ENCODE results near the gene GPR161. TPM values are rescaled to one million over a fixed set of nuclear protein-coding genes. Genes with fewer than 3 reads are reported as not detected.

Gene GPR161
- total RNA-seq, 1 donor from 2014 or later = 11.4 TPM

DNA sequence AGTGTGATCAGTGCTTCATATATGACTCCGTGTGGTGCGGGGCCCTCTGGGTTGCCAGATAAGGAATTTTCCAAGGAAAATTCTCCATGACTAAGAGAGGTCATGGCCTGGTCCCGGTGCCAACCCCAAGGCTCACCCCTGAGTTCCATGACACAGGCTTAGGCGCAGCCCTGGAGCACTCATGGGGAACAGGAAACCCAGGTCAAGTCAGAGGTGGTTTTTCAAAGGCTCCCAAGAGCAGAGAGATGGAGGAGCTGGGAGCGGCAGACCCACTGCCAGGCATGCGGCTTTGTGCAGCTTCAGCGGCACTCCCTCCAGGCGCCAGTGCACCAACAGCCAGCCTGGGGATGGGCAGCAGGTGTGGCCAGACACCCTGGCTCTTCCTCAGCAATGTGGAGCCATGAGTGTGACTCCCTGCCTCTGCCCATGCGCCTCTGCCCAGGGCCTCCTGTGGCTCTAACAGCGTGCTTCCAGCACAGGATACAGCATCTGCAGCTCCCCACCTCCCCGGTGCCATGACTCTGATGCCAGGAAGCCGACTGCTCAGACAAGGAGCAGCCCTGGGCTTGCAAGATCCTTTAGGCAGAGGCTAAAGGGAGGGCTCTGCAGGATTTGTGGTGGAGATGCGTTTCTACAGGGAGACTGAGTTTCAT, 47.3 kb downstream of the GPR161 start:
- no peak for DNase-seq (ENCODE audit: low read depth)
- TF ChIP-seq, protein P1, sequence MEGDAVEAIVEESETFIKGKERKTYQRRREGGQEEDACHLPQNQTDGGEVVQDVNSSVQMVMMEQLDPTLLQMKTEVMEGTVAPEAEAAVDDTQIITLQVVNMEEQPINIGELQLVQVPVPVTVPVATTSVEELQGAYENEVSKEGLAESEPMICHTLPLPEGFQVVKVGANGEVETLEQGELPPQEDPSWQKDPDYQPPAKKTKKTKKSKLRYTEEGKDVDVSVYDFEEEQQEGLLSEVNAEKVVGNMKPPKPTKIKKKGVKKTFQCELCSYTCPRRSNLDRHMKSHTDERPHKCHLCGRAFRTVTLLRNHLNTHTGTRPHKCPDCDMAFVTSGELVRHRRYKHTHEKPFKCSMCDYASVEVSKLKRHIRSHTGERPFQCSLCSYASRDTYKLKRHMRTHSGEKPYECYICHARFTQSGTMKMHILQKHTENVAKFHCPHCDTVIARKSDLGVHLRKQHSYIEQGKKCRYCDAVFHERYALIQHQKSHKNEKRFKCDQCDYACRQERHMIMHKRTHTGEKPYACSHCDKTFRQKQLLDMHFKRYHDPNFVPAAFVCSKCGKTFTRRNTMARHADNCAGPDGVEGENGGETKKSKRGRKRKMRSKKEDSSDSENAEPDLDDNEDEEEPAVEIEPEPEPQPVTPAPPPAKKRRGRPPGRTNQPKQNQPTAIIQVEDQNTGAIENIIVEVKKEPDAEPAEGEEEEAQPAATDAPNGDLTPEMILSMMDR (conservative IDR thresholded peaks at IDR 0.05; ENCODE audit: low read depth, low read length) = no peak

DNA sequence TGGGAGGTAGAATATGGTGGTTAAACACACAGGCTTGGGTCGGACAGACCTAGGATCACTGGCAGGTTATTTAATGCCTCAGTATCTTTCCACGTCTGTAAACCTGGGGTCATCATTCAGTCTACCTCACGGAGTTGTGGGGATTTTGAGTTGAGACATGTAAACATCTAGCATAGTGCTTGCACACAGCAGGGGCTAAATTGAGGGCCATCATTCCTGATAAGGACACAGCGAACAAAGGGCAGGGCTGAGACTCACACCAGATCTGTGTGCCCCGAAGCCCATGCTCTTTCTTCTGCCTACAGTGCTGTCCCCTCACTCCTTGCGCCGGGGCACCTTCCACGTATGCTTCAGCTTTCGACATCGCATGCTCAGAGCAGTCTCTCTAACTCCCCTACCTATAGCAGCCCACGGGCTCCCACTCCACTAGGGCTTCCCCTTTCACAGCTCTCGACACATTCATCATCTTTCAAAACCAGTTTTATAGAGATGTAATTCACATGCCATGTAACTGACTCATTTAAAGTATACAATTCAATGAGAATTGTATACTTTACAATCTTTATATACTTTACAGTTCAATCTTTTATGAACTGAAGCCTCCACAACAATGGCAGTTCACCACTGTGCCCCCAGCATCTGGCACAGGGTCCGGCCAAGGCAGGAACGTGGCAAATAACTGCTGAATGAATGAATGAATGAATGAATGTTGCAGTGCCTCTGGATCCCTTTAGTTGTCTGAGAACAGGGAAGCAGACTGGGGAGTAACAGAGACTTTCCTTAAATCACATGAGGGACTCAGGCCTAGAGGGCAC, 48.0 kb downstream of the GPR161 start:
- DNase-seq (ENCODE audit: low read depth) = no peak
- TF ChIP-seq, protein P1 (conservative IDR thresholded peaks at IDR 0.05; ENCODE audit: low read depth, low read length) = no peak
- H3K4me3 ChIP-seq (ENCODE audit: low read depth, low read length) = no peak overlapping the region

More for the DNA sequence above, 47.3 kb downstream of the GPR161 start:
- no peak overlapping the region for H3K4me3 ChIP-seq (ENCODE audit: low read depth, low read length)

DNA sequence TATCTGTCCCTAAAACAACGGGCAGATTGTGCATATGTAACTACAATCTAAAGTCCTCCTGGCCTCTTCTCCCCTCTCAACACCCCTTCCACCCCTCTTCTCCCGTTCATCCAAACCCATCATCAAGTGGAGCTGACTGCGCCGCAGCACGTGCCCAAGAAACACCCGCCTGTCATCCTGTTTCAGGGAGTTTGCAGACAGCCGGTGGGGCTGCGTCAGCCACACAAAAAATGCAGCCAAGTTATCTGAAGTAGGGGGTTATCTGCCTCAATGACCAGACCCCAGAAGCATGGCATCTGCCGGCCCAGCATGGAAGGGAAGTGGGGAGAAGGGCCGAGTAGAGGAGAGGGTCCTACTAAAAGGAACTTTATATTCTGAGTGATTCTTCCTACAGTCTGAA, 49.0 kb downstream of the GPR161 start:
- H3K4me3 ChIP-seq (ENCODE audit: low read depth, low read length) = no peak overlapping the region
- DNase-seq (ENCODE audit: low read depth) = no peak
- TF ChIP-seq, protein P1 (conservative IDR thresholded peaks at IDR 0.05; ENCODE audit: low read depth, low read length) = no peak

DNA sequence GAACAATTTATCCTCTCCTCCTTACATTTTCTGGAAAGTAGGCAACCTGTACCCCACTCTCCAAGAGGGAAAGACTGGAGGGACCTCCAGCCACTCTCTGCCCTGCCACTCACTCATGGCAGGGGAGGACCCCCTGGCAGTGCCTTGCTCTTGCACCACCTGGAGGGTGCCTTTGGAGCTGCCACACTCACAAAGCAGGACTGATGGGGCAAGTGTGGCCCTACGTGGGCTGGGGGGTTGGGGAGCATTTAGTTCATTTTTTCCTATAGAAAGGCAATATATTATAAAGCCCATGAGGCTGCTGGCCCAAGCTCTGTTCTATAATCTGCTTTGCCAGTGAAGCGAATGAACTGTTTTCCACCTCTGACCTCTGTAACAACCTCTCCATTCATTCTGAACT, 50.3 kb downstream of the GPR161 start:
- TF ChIP-seq, protein P1 (conservative IDR thresholded peaks at IDR 0.05; ENCODE audit: low read depth, low read length) = peak; percentile 8
- no peak overlapping the region for H3K4me3 ChIP-seq (ENCODE audit: low read depth, low read length)
- no peak for DNase-seq (ENCODE audit: low read depth)

DNA sequence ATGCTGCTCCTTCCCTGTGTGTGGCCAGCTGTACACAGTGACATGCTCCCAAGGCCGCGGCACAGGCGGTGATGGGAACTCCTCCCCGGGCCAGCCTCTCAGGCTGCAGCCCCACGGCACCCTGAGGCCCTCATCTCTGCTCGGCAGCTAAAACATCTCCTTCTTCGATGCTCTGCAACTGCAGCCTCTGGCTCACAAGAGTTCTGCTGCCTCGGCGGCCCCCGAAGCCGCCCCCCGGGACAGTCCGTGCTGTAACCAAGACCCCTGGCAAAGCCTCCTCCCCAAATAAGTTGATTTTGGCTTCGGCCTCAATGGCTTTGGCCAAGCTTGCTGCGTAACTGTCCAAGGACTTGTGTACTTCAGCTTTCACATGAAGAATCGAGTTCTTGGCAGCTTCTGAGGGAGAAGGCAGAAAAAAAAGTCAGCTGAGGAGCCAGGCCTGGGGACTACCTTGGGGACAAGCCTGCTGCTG, 51.3 kb downstream of the GPR161 start:
- DNase-seq (ENCODE audit: low read depth) = no peak
- TF ChIP-seq, protein P1 (conservative IDR thresholded peaks at IDR 0.05; ENCODE audit: low read depth, low read length) = no peak
- H3K4me3 ChIP-seq (ENCODE audit: low read depth, low read length) = no peak overlapping the region

DNA sequence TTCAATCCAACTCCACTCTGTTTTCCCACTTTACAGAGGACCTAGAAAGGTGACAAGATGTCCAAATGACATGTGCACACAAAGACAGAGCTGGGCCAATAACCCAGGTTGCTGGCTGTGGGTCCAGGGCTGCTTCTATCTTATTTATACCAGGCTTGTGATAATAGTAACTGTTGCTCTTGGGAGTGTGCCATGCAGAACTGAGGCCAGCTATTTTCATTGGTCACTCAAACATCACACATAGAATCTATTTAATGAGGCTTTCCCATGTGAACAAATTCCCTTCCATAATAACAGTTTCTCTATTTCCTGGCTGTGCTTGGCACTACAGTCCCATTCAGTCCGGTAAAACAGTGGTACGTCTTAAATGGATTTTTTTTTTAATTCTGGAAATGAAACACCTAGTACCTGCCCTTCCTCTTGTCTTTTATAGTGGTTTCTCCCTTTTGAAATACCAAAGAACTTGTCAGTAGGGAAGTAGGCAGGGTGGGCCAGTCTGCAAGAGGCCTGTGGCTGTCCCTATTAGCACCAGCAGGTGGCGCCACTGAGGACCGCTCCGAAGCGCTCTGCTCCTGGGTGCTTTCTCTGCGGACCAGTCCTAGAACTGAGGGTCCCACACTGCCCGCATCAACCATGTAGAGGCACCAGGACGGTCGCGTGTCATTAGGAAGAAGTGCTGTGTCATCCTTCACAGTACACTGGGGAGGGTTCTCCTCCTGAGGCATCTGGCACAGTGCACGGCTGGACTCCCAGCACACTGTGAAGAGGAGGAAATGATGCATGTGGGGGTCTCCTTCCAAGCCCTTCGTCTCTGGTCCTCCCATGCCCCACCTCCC, 52.1 kb downstream of the GPR161 start:
- TF ChIP-seq, protein P1 (conservative IDR thresholded peaks at IDR 0.05; ENCODE audit: low read depth, low read length) = peak; percentile 93
- DNase-seq (ENCODE audit: low read depth) = no peak
- no peak overlapping the region for H3K4me3 ChIP-seq (ENCODE audit: low read depth, low read length)
